Ectodermal cell (in vitro differentiated cells): ENCODE measurements around the gene PSMD6.

Experiments
- H3K27ac ChIP-seq: 2 replicates; pipeline ENCODE4 v1.7.0; 2013; ENCODE audit warnings: mild to moderate bottlenecking, low read depth, low read length; ENCODE audit not compliant: insufficient read depth, poor library complexity, severe bottlenecking
- H3K27me3 ChIP-seq: 2 replicates; pipeline ENCODE4 v1.7.0; 2013; ENCODE audit warnings: mild to moderate bottlenecking, low read length; ENCODE audit not compliant: insufficient read depth, control insufficient read depth, poor library complexity, severe bottlenecking
- H3K36me3 ChIP-seq: one replicate; pipeline ENCODE4 v1.7.0; 2013; ENCODE audit warnings: low read length; ENCODE audit not compliant: control insufficient read depth, insufficient read depth
- H3K4me1 ChIP-seq: one replicate; pipeline ENCODE4 v1.7.0; 2013; ENCODE audit warnings: low read length; ENCODE audit not compliant: control insufficient read depth, insufficient read depth
- H3K4me3 ChIP-seq: 2 replicates; pipeline ENCODE4 v1.7.0; 2013; ENCODE audit warnings: low read depth, low read length, control low read depth; ENCODE audit not compliant: insufficient read depth
- H3K9me3 ChIP-seq: 2 replicates; pipeline ENCODE4 v1.7.0; 2013; ENCODE audit warnings: mild to moderate bottlenecking, low read length, moderate library complexity; ENCODE audit not compliant: control insufficient read depth
- WGBS, 2 experiments: methylation state at CpG; one replicate each; pipeline ENCODE4 v1.1.7; 2013; ENCODE audit warnings: missing lambda C conversion rate in 2 of 2; 5-methylcytosine and 5-hydroxymethylcytosine counted together

Gene PSMD6

GRCh38 chr3:64058566-64058965, 35.3 kb upstream of the PSMD6 start:
- Histone ChIP-seq H3K36me3 (no peaks in the 10 kb centered on the region), H3K27me3 (peaks cover 3% of the 10 kb centered on the region), H3K4me3 (no peak overlapping the region), H3K4me1 (peaks cover 26% of the 10 kb centered on the region), H3K9me3 (no peaks in the 10 kb centered on the region), H3K27ac (no peak overlapping the region)
- WGBS, 2 experiments, result 90 to 93% methylated on average over 2 to 4 of the region's 4 CpGs

GRCh38 chr3:64057231-64057630, 33.9 kb upstream of the PSMD6 start:
- H3K4me1 ChIP-seq, result peaks cover 12% of the 10 kb centered on the region
- H3K27ac ChIP-seq, result no peak overlapping the region
- H3K27me3 ChIP-seq, result peaks cover 3% of the 10 kb centered on the region
- no peaks in the 10 kb centered on the region for H3K36me3 ChIP-seq
- no peak overlapping the region for H3K4me3 ChIP-seq
- H3K9me3 ChIP-seq, result no peaks in the 10 kb centered on the region
- 95% methylated on average over 3 to 4 of the region's 4 CpGs for WGBS, 2 experiments

DNA sequence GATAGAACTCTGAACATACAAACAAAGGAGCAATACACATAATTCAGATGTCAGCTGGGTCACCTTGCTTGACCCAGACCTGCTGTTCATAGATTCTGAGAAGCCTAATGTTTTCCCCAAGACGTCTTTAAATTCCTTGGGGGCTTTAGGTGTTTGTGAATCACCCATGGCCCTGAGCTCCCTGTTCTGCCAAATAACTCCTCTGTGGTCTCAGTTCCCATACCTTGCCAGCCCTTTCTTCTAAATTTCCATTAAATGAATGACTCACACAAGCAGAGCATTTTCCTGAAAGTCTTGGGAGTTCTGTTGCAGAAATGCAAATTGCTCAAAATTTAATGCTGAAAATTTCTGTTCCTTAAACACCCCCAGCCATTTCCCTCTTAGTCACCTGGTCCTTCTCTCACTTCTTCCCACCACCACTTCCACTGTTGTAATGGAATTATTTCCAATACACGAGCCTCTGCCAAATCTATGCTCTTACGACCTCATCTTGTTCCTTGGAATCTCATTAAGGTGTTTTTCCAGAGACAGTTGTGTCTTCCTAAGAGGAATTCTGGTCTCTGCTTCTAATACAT, 33.4 kb upstream of the PSMD6 start:
- Histone ChIP-seq H3K4me3 (no peak overlapping the region), H3K27me3 (peaks cover 3% of the 10 kb centered on the region), H3K27ac (no peak overlapping the region), H3K36me3 (no peaks in the 10 kb centered on the region), H3K4me1 (peaks cover 7% of the 10 kb centered on the region), H3K9me3 (no peaks in the 10 kb centered on the region)
- 84 to 93% methylated on average over 3 of the region's 3 CpGs for WGBS, 2 experiments

GRCh38 chr3:64055076-64055475, 31.8 kb upstream of the PSMD6 start:
- Histone ChIP-seq H3K36me3 (no peaks in the 10 kb centered on the region), H3K4me1 (peaks cover 7% of the 10 kb centered on the region), H3K27ac (no peak overlapping the region), H3K4me3 (no peak overlapping the region), H3K9me3 (no peaks in the 10 kb centered on the region), H3K27me3 (no peaks in the 10 kb centered on the region)
- WGBS, 2 experiments, result 92 to 93% methylated on average over 1 to 2 of the region's 2 CpGs

GRCh38 chr3:64054488-64054887, 31.2 kb upstream of the PSMD6 start:
- WGBS, 2 experiments, result 92 to 94% methylated on average over 3 of the region's 3 CpGs
- H3K4me1 ChIP-seq, result peaks cover 9% of the 10 kb centered on the region
- H3K4me3 ChIP-seq, result no peak overlapping the region
- H3K9me3 ChIP-seq, result no peaks in the 10 kb centered on the region
- no peak overlapping the region for H3K27ac ChIP-seq
- no peaks in the 10 kb centered on the region for H3K27me3 ChIP-seq
- H3K36me3 ChIP-seq, result no peaks in the 10 kb centered on the region

- Histone ChIP-seq H3K27me3 (no peaks in the 10 kb centered on the region), H3K27ac (no peak overlapping the region), H3K9me3 (no peaks in the 10 kb centered on the region), H3K4me1 (peaks cover 14% of the 10 kb centered on the region), H3K4me3 (no peak overlapping the region), H3K36me3 (no peaks in the 10 kb centered on the region)
- WGBS, 2 experiments, result 83 to 85% methylated on average over 2 of the region's 3 CpGs
These were observed 30.3 kb upstream of the PSMD6 start for GRCh38 chr3:64053581-64053980.

DNA sequence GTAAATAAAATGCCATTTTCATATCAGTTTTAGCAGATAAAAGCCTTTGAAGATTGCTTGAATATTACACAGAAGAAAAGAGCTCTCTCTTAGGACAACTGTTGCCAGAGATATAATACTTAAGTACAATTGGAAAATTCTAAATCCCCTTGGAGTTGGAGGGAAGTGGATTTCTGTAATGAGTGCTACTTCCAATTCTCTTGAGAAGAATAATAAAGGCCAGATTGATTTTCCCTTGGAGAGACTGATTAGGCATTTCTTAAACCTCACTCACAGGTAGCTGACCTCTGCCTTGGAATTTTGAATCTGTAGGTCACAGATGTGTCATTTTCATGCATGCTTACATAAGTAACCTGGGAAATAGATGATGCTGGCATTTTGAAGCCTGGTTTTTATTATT, 29.8 kb upstream of the PSMD6 start:
- peaks cover 19% of the 10 kb centered on the region for H3K4me1 ChIP-seq
- H3K27ac ChIP-seq, result no peak overlapping the region

GRCh38 chr3:64049832-64050231, 26.5 kb upstream of the PSMD6 start:
- Histone ChIP-seq H3K27ac (no peak overlapping the region), H3K9me3 (no peaks in the 10 kb centered on the region), H3K36me3 (no peaks in the 10 kb centered on the region), H3K27me3 (peaks cover 10% of the 10 kb centered on the region), H3K4me3 (no peak overlapping the region), H3K4me1 (peaks cover 28% of the 10 kb centered on the region)
- 1 to 4% methylated on average over 4 of the region's 4 CpGs for WGBS, 2 experiments

More for the DNA sequence above, 29.8 kb upstream of the PSMD6 start:
- no peaks in the 10 kb centered on the region for H3K36me3 ChIP-seq
- H3K9me3 ChIP-seq, result no peaks in the 10 kb centered on the region
- no peak overlapping the region for H3K4me3 ChIP-seq
- H3K27me3 ChIP-seq, result no peaks in the 10 kb centered on the region

GRCh38 chr3:64049136-64049535, 25.8 kb upstream of the PSMD6 start:
- Histone ChIP-seq H3K27me3 (peaks cover 10% of the 10 kb centered on the region), H3K4me1 (peaks cover 26% of the 10 kb centered on the region), H3K4me3 (no peak overlapping the region), H3K36me3 (no peaks in the 10 kb centered on the region), H3K9me3 (no peaks in the 10 kb centered on the region), H3K27ac (no peak overlapping the region)
- WGBS, 2 experiments, result 52 to 58% methylated on average over 3 of the region's 3 CpGs

DNA sequence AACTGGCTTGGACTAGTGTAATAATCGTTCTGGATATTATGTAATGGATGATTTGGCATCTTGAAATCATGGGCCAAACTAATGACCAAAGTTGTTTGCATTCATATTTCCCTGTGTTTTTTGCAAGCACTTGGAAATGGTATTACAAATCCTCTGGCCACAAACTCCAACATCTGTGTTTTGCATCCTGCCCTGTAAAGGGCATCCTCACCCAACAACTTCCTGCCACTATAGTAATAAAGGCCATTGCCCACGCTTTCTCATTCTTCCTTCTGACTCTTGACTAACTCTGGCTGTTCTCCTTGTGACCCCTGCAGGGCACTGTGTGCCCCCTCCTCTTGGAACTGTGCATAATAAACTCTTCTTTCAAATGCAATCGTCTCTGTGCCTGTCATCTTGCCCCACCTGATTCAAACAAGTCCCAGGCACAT, 25.4 kb upstream of the PSMD6 start:
- no peak overlapping the region for H3K4me3 ChIP-seq
- H3K27ac ChIP-seq, result no peak overlapping the region
- peaks cover 22% of the 10 kb centered on the region for H3K4me1 ChIP-seq

DNA sequence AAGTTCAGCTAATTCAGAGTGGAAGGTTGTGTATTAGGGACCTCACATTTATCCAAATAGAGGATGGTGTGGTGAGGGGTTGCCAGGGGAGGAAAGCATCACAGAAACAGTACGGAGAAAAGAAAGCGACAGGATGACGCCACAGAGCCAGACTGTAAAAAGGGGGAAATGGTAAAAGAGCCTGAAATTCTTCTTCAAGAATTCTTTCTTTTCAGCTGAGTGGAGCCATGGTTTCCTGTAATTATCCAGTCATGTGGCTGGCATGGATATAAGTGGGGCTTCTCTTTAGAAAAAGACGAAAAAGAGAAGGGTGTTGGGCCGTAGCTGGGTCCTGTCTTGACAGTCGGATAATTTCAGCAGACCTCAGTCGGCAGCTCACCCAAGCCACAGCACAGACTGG, 24.5 kb upstream of the PSMD6 start:
- Histone ChIP-seq H3K27ac (no peak overlapping the region), H3K4me3 (no peak overlapping the region), H3K9me3 (no peaks in the 10 kb centered on the region), H3K4me1 (peaks cover 22% of the 10 kb centered on the region), H3K27me3 (peaks cover 10% of the 10 kb centered on the region), H3K36me3 (no peaks in the 10 kb centered on the region)
- WGBS, 2 experiments, result 73 to 76% methylated on average over 7 of the region's 7 CpGs

More for the DNA sequence above, 25.4 kb upstream of the PSMD6 start:
- WGBS, 2 experiments, result 44 to 45% methylated on average over 3 of the region's 3 CpGs
- no peaks in the 10 kb centered on the region for H3K9me3 ChIP-seq
- H3K27me3 ChIP-seq, result peaks cover 10% of the 10 kb centered on the region
- H3K36me3 ChIP-seq, result no peaks in the 10 kb centered on the region
